Central memory CD8-positive, alpha-beta T cell (primary cell): ENCODE results near the gene TULP4.
"Not testable (repeated sequence)": the region's sequence is repeated elsewhere in the genome, so short reads cannot be mapped to it uniquely, and the experiment has no call there.

Experiments
- ATAC-seq: fragments of 150-1000 bp; cut with Tn5 transposase; replicated peaks from 2 replicates; pipeline ENCODE4 v1.10.0; 2022; ENCODE audit warnings: mild to moderate bottlenecking, moderate FRiP score, moderate number of reproducible peaks; ENCODE audit not compliant: poor library complexity, severe bottlenecking; ENCODE audit errors: extremely low read depth
- DNase-seq, 2 donors: peaks; one replicate each; pipeline ENCODE4 v3.0.0; 2021; ENCODE audit warnings: low spot score in 2 of 2
- H3K27ac Mint-ChIP-seq: one replicate; pipeline ENCODE4 v1.8.0; 2022; ENCODE audit warnings: low read depth, mild to moderate bottlenecking, moderate library complexity, mixed read lengths
- H3K27me3 Mint-ChIP-seq: one replicate; pipeline ENCODE4 v1.8.0; 2022; ENCODE audit warnings: mixed read lengths
- H3K36me3 Mint-ChIP-seq: one replicate; pipeline ENCODE4 v1.8.0; 2022; ENCODE audit warnings: mild to moderate bottlenecking, moderate library complexity, mixed read lengths; ENCODE audit not compliant: insufficient read depth
- H3K4me1 Mint-ChIP-seq: one replicate; pipeline ENCODE4 v1.8.0; 2022; ENCODE audit warnings: mixed read lengths
- H3K4me3 Mint-ChIP-seq: one replicate; pipeline ENCODE4 v1.8.0; 2022; ENCODE audit warnings: mild to moderate bottlenecking, moderate library complexity, mixed read lengths
- H3K9me3 Mint-ChIP-seq: one replicate; pipeline ENCODE4 v1.8.0; 2022; ENCODE audit warnings: mixed read lengths

The TULP4 gene

GRCh38 chr6:158465257-158465656 is 153.0 kb downstream of the TULP4 start:
- H3K36me3 Mint-ChIP-seq, result peaks cover 27% of the 10 kb centered on the region
- H3K4me3 Mint-ChIP-seq, result no peak overlapping the region
- no peaks in the 10 kb centered on the region for H3K9me3 Mint-ChIP-seq
- H3K4me1 Mint-ChIP-seq, result no peaks in the 10 kb centered on the region
- no peak overlapping the region for H3K27ac Mint-ChIP-seq
- no peaks in the 10 kb centered on the region for H3K27me3 Mint-ChIP-seq
- DNase-seq (no peak), ATAC-seq (no peak)

GRCh38 chr6:158465747-158466146 is 153.5 kb downstream of the TULP4 start:
- no peak overlapping the region for H3K4me3 Mint-ChIP-seq
- DNase-seq (no peak), ATAC-seq (no peak)
- no peaks in the 10 kb centered on the region for H3K27me3 Mint-ChIP-seq
- H3K9me3 Mint-ChIP-seq, result no peaks in the 10 kb centered on the region
- no peak overlapping the region for H3K27ac Mint-ChIP-seq
- H3K4me1 Mint-ChIP-seq, result no peaks in the 10 kb centered on the region
- peaks cover 25% of the 10 kb centered on the region for H3K36me3 Mint-ChIP-seq

- H3K4me1 Mint-ChIP-seq, result no peaks in the 10 kb centered on the region
- ATAC-seq (no peak), DNase-seq (no peak)
- peaks cover 11% of the 10 kb centered on the region for H3K36me3 Mint-ChIP-seq
- H3K27ac Mint-ChIP-seq, result no peak overlapping the region
- no peaks in the 10 kb centered on the region for H3K27me3 Mint-ChIP-seq
- H3K9me3 Mint-ChIP-seq, result no peaks in the 10 kb centered on the region
- no peak overlapping the region for H3K4me3 Mint-ChIP-seq
Measured at GRCh38 chr6:158467923-158468322, 155.7 kb downstream of the TULP4 start.

- H3K9me3 Mint-ChIP-seq, result no peaks in the 10 kb centered on the region
- peak overlapping the region; percentile 26 for H3K27ac Mint-ChIP-seq
- no peaks in the 10 kb centered on the region for H3K4me1 Mint-ChIP-seq
- H3K27me3 Mint-ChIP-seq, result no peaks in the 10 kb centered on the region
- H3K36me3 Mint-ChIP-seq, result peaks cover 9% of the 10 kb centered on the region
- DNase-seq (no peak), ATAC-seq (no peak)
- no peak overlapping the region for H3K4me3 Mint-ChIP-seq
Measured at GRCh38 chr6:158468666-158469065, 156.4 kb downstream of the TULP4 start.

GRCh38 chr6:158470023-158470422 is 157.8 kb downstream of the TULP4 start:
- not testable (repeated sequence) for H3K4me3 Mint-ChIP-seq, H3K36me3 Mint-ChIP-seq, ATAC-seq, H3K27me3 Mint-ChIP-seq, H3K27ac Mint-ChIP-seq, DNase-seq, H3K9me3 Mint-ChIP-seq, H3K4me1 Mint-ChIP-seq

GRCh38 chr6:158471339-158471738 is 159.1 kb downstream of the TULP4 start:
- Mint-ChIP-seq H3K27ac (no peak overlapping the region), H3K4me1 (no peaks in the 10 kb centered on the region), H3K27me3 (no peaks in the 10 kb centered on the region), H3K9me3 (no peaks in the 10 kb centered on the region), H3K4me3 (no peak overlapping the region), H3K36me3 (peaks cover 7% of the 10 kb centered on the region)
- no peak for ATAC-seq
- no peak for DNase-seq

GRCh38 chr6:158472447-158472846 is 160.2 kb downstream of the TULP4 start:
- DNase-seq (no peak), ATAC-seq (no peak)
- H3K9me3 Mint-ChIP-seq, result no peaks in the 10 kb centered on the region
- peaks cover 6% of the 10 kb centered on the region for H3K36me3 Mint-ChIP-seq
- H3K27me3 Mint-ChIP-seq, result no peaks in the 10 kb centered on the region
- no peaks in the 10 kb centered on the region for H3K4me1 Mint-ChIP-seq
- H3K4me3 Mint-ChIP-seq, result no peak overlapping the region
- no peak overlapping the region for H3K27ac Mint-ChIP-seq

GRCh38 chr6:158474961-158475343 is 162.7 kb downstream of the TULP4 start:
- peaks cover 5% of the 10 kb centered on the region for H3K36me3 Mint-ChIP-seq
- no peaks in the 10 kb centered on the region for H3K27me3 Mint-ChIP-seq
- ATAC-seq (no peak), DNase-seq (no peak)
- no peak overlapping the region for H3K27ac Mint-ChIP-seq
- H3K4me3 Mint-ChIP-seq, result no peak overlapping the region
- no peaks in the 10 kb centered on the region for H3K4me1 Mint-ChIP-seq
- H3K9me3 Mint-ChIP-seq, result no peaks in the 10 kb centered on the region

- DNase-seq (no peak), ATAC-seq (no peak)
- Mint-ChIP-seq H3K4me1 (no peaks in the 10 kb centered on the region), H3K27ac (no peak overlapping the region), H3K4me3 (no peak overlapping the region), H3K27me3 (no peaks in the 10 kb centered on the region), H3K36me3 (peaks cover 8% of the 10 kb centered on the region), H3K9me3 (no peaks in the 10 kb centered on the region)
Measured at GRCh38 chr6:158475344-158476302, 163.4 kb downstream of the TULP4 start.

GRCh38 chr6:158476389-158476788 is 164.1 kb downstream of the TULP4 start:
- H3K27ac Mint-ChIP-seq, result no peak overlapping the region
- peaks cover 13% of the 10 kb centered on the region for H3K36me3 Mint-ChIP-seq

GRCh38 chr6:158477722-158478121 is 165.5 kb downstream of the TULP4 start:
- not testable (repeated sequence) for H3K4me3 Mint-ChIP-seq, ATAC-seq, H3K4me1 Mint-ChIP-seq, H3K27ac Mint-ChIP-seq, H3K27me3 Mint-ChIP-seq, H3K9me3 Mint-ChIP-seq, DNase-seq
- peaks cover 13% of the 10 kb centered on the region for H3K36me3 Mint-ChIP-seq

More at GRCh38 chr6:158476389-158476788, 164.1 kb downstream of the TULP4 start:
- H3K4me1 Mint-ChIP-seq, result no peaks in the 10 kb centered on the region
- no peaks in the 10 kb centered on the region for H3K9me3 Mint-ChIP-seq
- no peaks in the 10 kb centered on the region for H3K27me3 Mint-ChIP-seq
- no peak overlapping the region for H3K4me3 Mint-ChIP-seq
- ATAC-seq (no peak), DNase-seq (no peak)

GRCh38 chr6:158480989-158481388 is 168.7 kb downstream of the TULP4 start:
- no peaks in the 10 kb centered on the region for H3K9me3 Mint-ChIP-seq
- H3K4me1 Mint-ChIP-seq, result no peaks in the 10 kb centered on the region
- H3K27ac Mint-ChIP-seq, result no peak overlapping the region
- H3K4me3 Mint-ChIP-seq, result no peak overlapping the region
- ATAC-seq, result no peak
- no peaks in the 10 kb centered on the region for H3K27me3 Mint-ChIP-seq
- H3K36me3 Mint-ChIP-seq, result peaks cover 13% of the 10 kb centered on the region
- no peak for DNase-seq

- H3K36me3 Mint-ChIP-seq, result peaks cover 10% of the 10 kb centered on the region
- ATAC-seq, result no peak
- no peak overlapping the region for H3K27ac Mint-ChIP-seq
- no peaks in the 10 kb centered on the region for H3K4me1 Mint-ChIP-seq
- no peak for DNase-seq
- no peak overlapping the region for H3K4me3 Mint-ChIP-seq
- H3K9me3 Mint-ChIP-seq, result no peaks in the 10 kb centered on the region
- H3K27me3 Mint-ChIP-seq, result no peaks in the 10 kb centered on the region
Measured at GRCh38 chr6:158481690-158482473, 169.6 kb downstream of the TULP4 start.
